ENCODE results near the gene GPR132. TPM values are rescaled to one million over a fixed set of nuclear protein-coding genes. Genes with fewer than 3 reads are reported as not detected.

Gene GPR132
- total and polyA plus RNA-seq, 10 of the 15 experiments (the other 5 are each of a cell fraction or from before 2014, with no cell fraction given) = 1.9 to 49.3 (median 20.4) TPM

- ChIA-PET SMC1A (ENCODE audit: uncharacterized antibody, unreplicated experiment) (no interaction called here), POLR2A (no interaction called here), CTCF (interaction anchor here (1.9 to 2.2 kb wide), 3 partner anchors 20 to 260 kb away, joined by 7 to 14 read pairs (median 12); no protein-coding TSS in a partner anchor), RAD21 (ENCODE audit: unreplicated experiment) (interaction anchor here (1.0 kb wide), 1 partner anchor 191 kb away, joined by 3 read pairs; no protein-coding TSS in a partner anchor)
- H3K9me3 ChIP-seq (replicated peaks; ENCODE audit: control insufficient read depth, insufficient read depth, low read length) = no peaks in the 10 kb centered on the region
- no peak for ATAC-seq
- H3K9ac ChIP-seq (ENCODE audit: control insufficient read depth, insufficient read depth, low read length) = no peak overlapping the region
- intact Hi-C loops (cut with micrococcal nuclease; ENCODE audit: unreplicated experiment) (loop anchor here (2.0 to 10.0 kb wide), 3 partner anchors 73 to 191 kb away; partner anchors contain the start of gene JAG2), in situ Hi-C loops (cut with MboI) (no loop called here)
- H3K27ac ChIP-seq (ENCODE audit: control insufficient read depth, insufficient read depth) = no peak overlapping the region
- H3K4me2 ChIP-seq (ENCODE audit: control insufficient read depth, insufficient read depth) = no peak overlapping the region
- H3K79me2 ChIP-seq (ENCODE audit: control insufficient read depth, insufficient read depth, low read length) = no peaks in the 10 kb centered on the region; the same call in 1 of the 2 replicates
- WGBS (ENCODE audit: insufficient coverage, insufficient replicate concordance, low lambda C conversion rate, missing lambda C conversion rate) = 74% methylated on average over 19 of the region's 19 CpGs
- H3K36me3 ChIP-seq (ENCODE audit: control insufficient read depth in 2 of 2, insufficient read depth in 2 of 2, low read length in 1 of 2) = no peaks in the 10 kb centered on the region
- DNase-seq (ENCODE audit: low read depth, low spot score) = no peak
- FAIRE-seq = no peak
- BruUV-seq (replicated peaks) = no TSS peak
- peaks cover 14% of the 10 kb centered on the region for H3K4me1 ChIP-seq (ENCODE audit: control insufficient read depth, insufficient read depth, low read length)
- H4K20me1 ChIP-seq (ENCODE audit: control insufficient read depth, insufficient read depth) = no peaks in the 10 kb centered on the region
- H2AFZ ChIP-seq (ENCODE audit: control insufficient read depth, low read depth, low read length) = no peak overlapping the region
- no peaks in the 10 kb centered on the region for H3K27me3 ChIP-seq (replicated peaks in 1 of 2; ENCODE audit: control insufficient read depth in 2 of 2, insufficient read depth in 2 of 2, low read length in 1 of 2)
- no peak overlapping the region for H3K4me3 ChIP-seq
- no peak for TF ChIP-seq ZNF384 (IDR thresholded peaks at IDR 0.05; ENCODE audit: borderline replicate concordance, low read depth, low read length)
- TF ChIP-seq CHD1 (IDR thresholded peaks at IDR 0.05; ENCODE audit: low read depth, low read length) = no peak
- no peak for TF ChIP-seq STAT1 (conservative IDR thresholded peaks at IDR 0.05)
- TF ChIP-seq ZNF274 (IDR thresholded peaks at IDR 0.05; ENCODE audit: insufficient read depth, insufficient read length) = no peak
- TF ChIP-seq KAT2A (conservative IDR thresholded peaks at IDR 0.05; ENCODE audit: control insufficient read depth, low read depth, low read length) = no peak
- no peak for TF ChIP-seq RBBP5 (conservative IDR thresholded peaks at IDR 0.05)
- no peak for TF ChIP-seq CUX1 (IDR thresholded peaks at IDR 0.05; ENCODE audit: insufficient replicate concordance, low read depth, low read length)
- TF ChIP-seq POU2F2 (IDR thresholded peaks at IDR 0.05; ENCODE audit: borderline replicate concordance, low read depth, low read length) = no peak
- no peak for TF ChIP-seq MYB (IDR thresholded peaks at IDR 0.05; ENCODE audit: borderline replicate concordance, low read depth, low read length)
- no peak for TF ChIP-seq ZNF592 (IDR thresholded peaks at IDR 0.05)
- TF ChIP-seq ZBTB4 (CRISPR knock-in tag; IDR thresholded peaks at IDR 0.05) = no peak
These were observed 26.4 kb upstream of the GPR132 start for GRCh38 chr14:105091517-105092170.
